ES-I3 (cell line): Measurements from ENCODE around the gene ZNF506.
"Not testable (repeated sequence)": the region's sequence is repeated elsewhere in the genome, so short reads cannot be mapped to it uniquely, and the experiment has no call there.

ENCODE experiments used
- H3K36me3 ChIP-seq: 2 replicates; pipeline ENCODE4 v1.6.1; 2013; ENCODE audit warnings: mild to moderate bottlenecking, low read length, control low read depth, moderate library complexity; ENCODE audit not compliant: insufficient read depth
- H3K4me1 ChIP-seq: 2 replicates; pipeline ENCODE4 v1.6.1; 2013; ENCODE audit warnings: mild to moderate bottlenecking, control low read depth, low read length; ENCODE audit not compliant: insufficient read depth
- H3K9ac ChIP-seq: 2 replicates; pipeline ENCODE4 v1.6.1; 2013; ENCODE audit warnings: low read depth, mild to moderate bottlenecking, low read length, moderate library complexity
- H3K9me3 ChIP-seq: 2 replicates; pipeline ENCODE4 v1.6.1; 2013; ENCODE audit warnings: mild to moderate bottlenecking, low read length, moderate library complexity; ENCODE audit not compliant: control insufficient read depth, insufficient read depth

Gene ZNF506

GRCh38 chr19:19821366-19821951, at the start of gene ZNF506:
ZNF506 (minus strand) TSS chr19:19821750; CDS start chr19:19821603, 147 bp downstream.
- no peaks in the 10 kb centered on the region for H3K36me3 ChIP-seq
- peak within 1 kb of the TSS; percentile 53 for H3K9ac ChIP-seq
- no peaks in the 10 kb centered on the region; the same call in 1 of the 2 replicates for H3K9me3 ChIP-seq
- no peaks in the 10 kb centered on the region for H3K4me1 ChIP-seq

- H3K4me1 ChIP-seq, H3K9ac ChIP-seq, H3K9me3 ChIP-seq, H3K36me3 ChIP-seq: not testable (repeated sequence)
These were observed 48.5 kb upstream of the ZNF506 start for GRCh38 chr19:19870086-19870485.

GRCh38 chr19:19866611-19867248, 45.2 kb upstream of the ZNF506 start:
- Histone ChIP-seq H3K4me1 (no peaks in the 10 kb centered on the region), H3K9ac (peak overlapping the region; percentile 91), H3K36me3 (no peaks in the 10 kb centered on the region), H3K9me3 (no peaks in the 10 kb centered on the region)

- Histone ChIP-seq H3K4me1 (no peaks in the 10 kb centered on the region), H3K9me3 (no peaks in the 10 kb centered on the region), H3K9ac (peak within 1 kb of the TSS; percentile 91), H3K36me3 (no peaks in the 10 kb centered on the region)
These were observed 44.4 kb upstream of the ZNF506 start, which contains the start of gene ZNF253 for GRCh38 chr19:19865750-19866610. ZNF253 (plus strand) TSS chr19:19865882; CDS start chr19:19865997, 115 bp downstream.

GRCh38 chr19:19860756-19861390, 39.3 kb upstream of the ZNF506 start:
- H3K9ac ChIP-seq, result peak overlapping the region; percentile 28; the same call in 1 of the 2 replicates
- no peaks in the 10 kb centered on the region for H3K36me3 ChIP-seq
- no peaks in the 10 kb centered on the region for H3K4me1 ChIP-seq
- no peaks in the 10 kb centered on the region for H3K9me3 ChIP-seq

GRCh38 chr19:19858751-19859150, 37.2 kb upstream of the ZNF506 start:
- H3K9ac ChIP-seq, result no peak overlapping the region
- H3K9me3 ChIP-seq, result no peaks in the 10 kb centered on the region; the same call in 1 of the 2 replicates
- H3K4me1 ChIP-seq, result no peaks in the 10 kb centered on the region
- H3K36me3 ChIP-seq, result no peaks in the 10 kb centered on the region

GRCh38 chr19:19851740-19852139, 30.2 kb upstream of the ZNF506 start:
- H3K9me3 ChIP-seq, H3K4me1 ChIP-seq: not testable (repeated sequence)

GRCh38 chr19:19849056-19849455, 27.5 kb upstream of the ZNF506 start:
- no peaks in the 10 kb centered on the region for H3K4me1 ChIP-seq
- no peak overlapping the region for H3K9ac ChIP-seq
- peaks cover 3% of the 10 kb centered on the region; the same call in 1 of the 2 replicates for H3K9me3 ChIP-seq
- no peaks in the 10 kb centered on the region for H3K36me3 ChIP-seq

More at GRCh38 chr19:19851740-19852139, 30.2 kb upstream of the ZNF506 start:
- not testable (repeated sequence) for H3K9ac ChIP-seq, H3K36me3 ChIP-seq

GRCh38 chr19:19847781-19848180, 26.2 kb upstream of the ZNF506 start:
- H3K4me1 ChIP-seq, result no peaks in the 10 kb centered on the region

GRCh38 chr19:19835560-19836038, 14.0 kb upstream of the ZNF506 start:
- Histone ChIP-seq H3K9me3 (peaks cover 17% of the 10 kb centered on the region), H3K9ac (no peak overlapping the region), H3K36me3 (no peaks in the 10 kb centered on the region), H3K4me1 (no peaks in the 10 kb centered on the region)

More at GRCh38 chr19:19847781-19848180, 26.2 kb upstream of the ZNF506 start:
- Histone ChIP-seq H3K9ac (no peak overlapping the region), H3K9me3 (peaks cover 3% of the 10 kb centered on the region; the same call in 1 of the 2 replicates), H3K36me3 (no peaks in the 10 kb centered on the region)

GRCh38 chr19:19826875-19827274, 5.3 kb upstream of the ZNF506 start:
- no peak overlapping the region for H3K9ac ChIP-seq
- peaks cover 5% of the 10 kb centered on the region; the same call in 1 of the 2 replicates for H3K9me3 ChIP-seq
- H3K36me3 ChIP-seq, result no peaks in the 10 kb centered on the region
- H3K4me1 ChIP-seq, result no peaks in the 10 kb centered on the region

- no peaks in the 10 kb centered on the region; the same call in 1 of the 2 replicates for H3K9me3 ChIP-seq
- H3K36me3 ChIP-seq, result no peaks in the 10 kb centered on the region
- no peak overlapping the region for H3K9ac ChIP-seq
- no peaks in the 10 kb centered on the region for H3K4me1 ChIP-seq
These were observed 2.4 kb upstream of the ZNF506 start for GRCh38 chr19:19823916-19824315.

- H3K9ac ChIP-seq, result peak overlapping the region; percentile 53; the same call in 1 of the 2 replicates
- H3K36me3 ChIP-seq, H3K4me1 ChIP-seq, H3K9me3 ChIP-seq: not testable (repeated sequence)
These were observed 426 bp upstream of the ZNF506 start for GRCh38 chr19:19821976-19822375.

- peak overlapping the region; percentile 53 for H3K9ac ChIP-seq
- no peaks in the 10 kb centered on the region for H3K4me1 ChIP-seq
- no peaks in the 10 kb centered on the region; the same call in 1 of the 2 replicates for H3K9me3 ChIP-seq
- H3K36me3 ChIP-seq, result no peaks in the 10 kb centered on the region
These were observed 703 bp downstream of the ZNF506 start for GRCh38 chr19:19820774-19821320.
